ENCODE data around the gene SGF29. TPM values are rescaled to one million over a fixed set of nuclear protein-coding genes. Genes with fewer than 3 reads are reported as not detected.

SGF29 gene
- polyA plus RNA-seq, 1 experiment: 1.7 TPM

GRCh38 chr16:28585674-28586073, 32.0 kb downstream of the SGF29 start:
- TF ChIP-seq CTCF (IDR thresholded peaks at IDR 0.05; ENCODE audit: low read depth, low read length): no peak
- Histone ChIP-seq H3K27ac (ENCODE audit: low read depth, low read length) (no peak overlapping the region), H3K27me3 (ENCODE audit: control insufficient read depth, insufficient read depth, low read length) (no peaks in the 10 kb centered on the region), H3K4me3 (ENCODE audit: low read depth, low read length) (no peak overlapping the region), H3K9me3 (ENCODE audit: control insufficient read depth, insufficient read depth, low read length) (no peaks in the 10 kb centered on the region)
- DNase-seq (ENCODE audit: low read depth, low spot score): no peak
- ChIA-PET POLR2A (no interaction called here), CTCF (no interaction called here)

GRCh38 chr16:28586466-28586865, 32.7 kb downstream of the SGF29 start:
- Histone ChIP-seq H3K9me3 (ENCODE audit: control insufficient read depth, insufficient read depth, low read length) (no peaks in the 10 kb centered on the region), H3K4me3 (ENCODE audit: low read depth, low read length) (no peak overlapping the region), H3K27me3 (ENCODE audit: control insufficient read depth, insufficient read depth, low read length) (no peaks in the 10 kb centered on the region), H3K27ac (ENCODE audit: low read depth, low read length) (no peak overlapping the region)
- TF ChIP-seq CTCF (IDR thresholded peaks at IDR 0.05; ENCODE audit: low read depth, low read length): no peak
- CTCF ChIA-PET: no interaction called here
- POLR2A ChIA-PET: no interaction called here
- no peak for DNase-seq (ENCODE audit: low read depth, low spot score)

GRCh38 chr16:28587386-28587785, 33.7 kb downstream of the SGF29 start:
- Histone ChIP-seq H3K9me3 (ENCODE audit: control insufficient read depth, insufficient read depth, low read length) (no peaks in the 10 kb centered on the region), H3K27ac (ENCODE audit: low read depth, low read length) (no peak overlapping the region), H3K4me3 (ENCODE audit: low read depth, low read length) (no peak overlapping the region), H3K27me3 (ENCODE audit: control insufficient read depth, insufficient read depth, low read length) (no peaks in the 10 kb centered on the region)
- TF ChIP-seq CTCF (IDR thresholded peaks at IDR 0.05; ENCODE audit: low read depth, low read length): no peak
- POLR2A ChIA-PET: no interaction called here
- CTCF ChIA-PET: no interaction called here
- DNase-seq (ENCODE audit: low read depth, low spot score): no peak

GRCh38 chr16:28589069-28589468, 35.3 kb downstream of the SGF29 start:
- no peak overlapping the region for H3K4me3 ChIP-seq (ENCODE audit: low read depth, low read length)
- H3K9me3 ChIP-seq (ENCODE audit: control insufficient read depth, insufficient read depth, low read length): no peaks in the 10 kb centered on the region
- no peaks in the 10 kb centered on the region for H3K27me3 ChIP-seq (ENCODE audit: control insufficient read depth, insufficient read depth, low read length)
- ChIA-PET POLR2A (no interaction called here), CTCF (no interaction called here)
- no peak for DNase-seq (ENCODE audit: low read depth, low spot score)
- TF ChIP-seq CTCF (IDR thresholded peaks at IDR 0.05; ENCODE audit: low read depth, low read length): no peak
- H3K27ac ChIP-seq (ENCODE audit: low read depth, low read length): no peak overlapping the region

GRCh38 chr16:28589930-28590329, 36.2 kb downstream of the SGF29 start:
- Histone ChIP-seq H3K27ac (ENCODE audit: low read depth, low read length) (no peak overlapping the region), H3K9me3 (ENCODE audit: control insufficient read depth, insufficient read depth, low read length) (no peaks in the 10 kb centered on the region), H3K27me3 (ENCODE audit: control insufficient read depth, insufficient read depth, low read length) (no peaks in the 10 kb centered on the region), H3K4me3 (ENCODE audit: low read depth, low read length) (no peak overlapping the region)
- no peak for TF ChIP-seq CTCF (IDR thresholded peaks at IDR 0.05; ENCODE audit: low read depth, low read length)
- POLR2A ChIA-PET: no interaction called here
- no peak for DNase-seq (ENCODE audit: low read depth, low spot score)
- CTCF ChIA-PET: no interaction called here
